Lower lobe of right lung (tissue), 2 donors: ENCODE results near the gene TRIP12. TPM values are rescaled to one million over a fixed set of nuclear protein-coding genes. Genes with fewer than 3 reads are reported as not detected.
"Not testable (repeated sequence)": the region's sequence is repeated elsewhere in the genome, so short reads cannot be mapped to it uniquely, and the experiment has no call there.

Experiments
- ATAC-seq, 2 donors: fragments of 200-7000 bp; cut with Tn5 transposase; one replicate each; pipeline ENCODE4 v1.9.1; 2020 to 2022; ENCODE audit warnings: mild to moderate bottlenecking in 2 of 2, moderate library complexity in 2 of 2
- DNase-seq: peaks from one replicate; pipeline ENCODE4 v3.0.0-alpha.2; 2020
- H3K27ac ChIP-seq: fragments of 200-600 bp; one replicate; pipeline ENCODE4 v1.8.0; 2022
- H3K27me3 ChIP-seq: fragments of 200-600 bp; one replicate; pipeline ENCODE4 v1.8.0; 2022; ENCODE audit warnings: low read depth
- H3K36me3 ChIP-seq: fragments of 200-600 bp; one replicate; pipeline ENCODE4 v1.8.0; 2022; ENCODE audit warnings: mild to moderate bottlenecking
- H3K4me1 ChIP-seq: fragments of 200-600 bp; one replicate; pipeline ENCODE4 v1.8.0; 2022
- H3K4me3 ChIP-seq: fragments of 200-600 bp; one replicate; pipeline ENCODE4 v1.8.0; 2022; ENCODE audit warnings: mild to moderate bottlenecking
- H3K9me3 ChIP-seq: fragments of 200-600 bp; one replicate; pipeline ENCODE4 v1.8.0; 2022
- intact Hi-C: fragments of 100-400 bp; cut with DNase I; formaldehyde crosslinking; loops from one replicate; pipeline ENCODE4 v1.11.0; 2022
- total RNA-seq: library from RNA; stranded (reverse); fragmentation: NEBNext Ultra II Directional; extraction: Animal tissue kit (Norgen Biotek cat#: 25700); gene quantifications from one replicate; pipeline ENCODE4 v1.2.1, GENCODE V29; 2021
- TF ChIP-seq, protein P1 (sequence below): fragments of 200-600 bp; IDR thresholded peaks from one replicate; pipeline ENCODE4 v1.8.0; 2022; ENCODE audit warnings: antibody characterized with exemption, mild to moderate bottlenecking
- donor health status: DM: no; HTN: yes; CAD: no; lungs with severe emphysema.

Gene TRIP12
- total RNA-seq, 1 donor from 2014 or later = 229 TPM

DNA sequence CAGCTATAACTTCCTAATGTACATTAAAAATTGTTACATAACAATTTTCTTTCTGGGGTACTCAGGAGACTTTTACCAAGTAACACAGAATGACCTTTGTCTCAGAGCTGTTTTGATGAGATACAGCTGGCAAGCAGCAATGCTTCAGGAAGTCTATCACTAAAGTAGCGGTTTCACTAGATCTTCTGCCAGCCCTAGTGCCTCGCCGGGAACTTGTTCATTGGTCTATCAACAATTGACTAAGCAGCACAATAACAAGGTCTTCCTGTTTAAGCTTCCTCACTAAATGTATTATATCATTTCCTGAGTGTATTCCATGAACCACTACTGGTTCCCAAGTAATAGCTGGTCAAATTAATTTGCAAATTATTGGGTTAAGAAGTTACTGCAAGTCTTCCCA is 69.2 kb downstream of the TRIP12 start:
- Histone ChIP-seq H3K27me3 (no peaks in the 10 kb centered on the region), H3K4me3 (no peak overlapping the region), H3K4me1 (peaks cover 28% of the 10 kb centered on the region), H3K27ac (no peak overlapping the region), H3K36me3 (peaks cover 26% of the 10 kb centered on the region), H3K9me3 (no peaks in the 10 kb centered on the region)
- ATAC-seq = peak; percentile 58 to 59
- intact Hi-C loops = no loop called here
- TF ChIP-seq, protein P1, sequence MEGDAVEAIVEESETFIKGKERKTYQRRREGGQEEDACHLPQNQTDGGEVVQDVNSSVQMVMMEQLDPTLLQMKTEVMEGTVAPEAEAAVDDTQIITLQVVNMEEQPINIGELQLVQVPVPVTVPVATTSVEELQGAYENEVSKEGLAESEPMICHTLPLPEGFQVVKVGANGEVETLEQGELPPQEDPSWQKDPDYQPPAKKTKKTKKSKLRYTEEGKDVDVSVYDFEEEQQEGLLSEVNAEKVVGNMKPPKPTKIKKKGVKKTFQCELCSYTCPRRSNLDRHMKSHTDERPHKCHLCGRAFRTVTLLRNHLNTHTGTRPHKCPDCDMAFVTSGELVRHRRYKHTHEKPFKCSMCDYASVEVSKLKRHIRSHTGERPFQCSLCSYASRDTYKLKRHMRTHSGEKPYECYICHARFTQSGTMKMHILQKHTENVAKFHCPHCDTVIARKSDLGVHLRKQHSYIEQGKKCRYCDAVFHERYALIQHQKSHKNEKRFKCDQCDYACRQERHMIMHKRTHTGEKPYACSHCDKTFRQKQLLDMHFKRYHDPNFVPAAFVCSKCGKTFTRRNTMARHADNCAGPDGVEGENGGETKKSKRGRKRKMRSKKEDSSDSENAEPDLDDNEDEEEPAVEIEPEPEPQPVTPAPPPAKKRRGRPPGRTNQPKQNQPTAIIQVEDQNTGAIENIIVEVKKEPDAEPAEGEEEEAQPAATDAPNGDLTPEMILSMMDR = no peak
- DNase-seq = no peak

DNA sequence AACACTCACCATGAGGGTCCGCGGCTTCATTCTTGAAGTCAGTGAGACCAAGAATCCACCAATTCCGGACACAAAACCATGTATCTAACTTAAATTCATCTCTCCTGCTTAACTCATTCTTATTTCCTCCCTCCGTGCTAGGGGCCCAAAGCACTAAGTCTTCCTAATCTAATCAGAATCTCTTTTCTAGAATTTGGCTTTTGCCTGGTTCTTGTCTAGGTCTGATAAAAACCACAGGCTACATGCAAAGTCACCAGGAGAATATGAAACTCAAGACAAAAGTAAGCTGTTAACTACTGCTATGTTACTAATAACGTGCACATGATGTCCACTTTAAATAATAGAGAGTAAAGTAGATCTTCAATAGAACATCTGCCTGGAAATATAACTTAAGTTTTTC is 69.9 kb downstream of the TRIP12 start:
- H3K9me3 ChIP-seq = no peaks in the 10 kb centered on the region
- intact Hi-C loops = no loop called here
- TF ChIP-seq, protein P1 = no peak
- no peak overlapping the region for H3K27ac ChIP-seq
- DNase-seq (no peak), ATAC-seq (no peak)
- peaks cover 20% of the 10 kb centered on the region for H3K36me3 ChIP-seq
- H3K27me3 ChIP-seq = no peaks in the 10 kb centered on the region
- H3K4me1 ChIP-seq = peaks cover 28% of the 10 kb centered on the region
- no peak overlapping the region for H3K4me3 ChIP-seq

- ATAC-seq, DNase-seq, intact Hi-C loops, H3K27me3 ChIP-seq, H3K4me3 ChIP-seq, H3K27ac ChIP-seq, H3K9me3 ChIP-seq: not testable (repeated sequence)
- Histone ChIP-seq H3K36me3 (peaks cover 11% of the 10 kb centered on the region), H3K4me1 (peaks cover 28% of the 10 kb centered on the region)
Observed at GRCh38 chr2:229850355-229851275, 71.2 kb downstream of the TRIP12 start.

GRCh38 chr2:229849073-229849472 is 72.7 kb downstream of the TRIP12 start:
- no peak for DNase-seq
- no peak overlapping the region for H3K27ac ChIP-seq
- TF ChIP-seq, protein P1 = no peak
- peaks cover 10% of the 10 kb centered on the region for H3K36me3 ChIP-seq
- intact Hi-C loops = no loop called here
- no peaks in the 10 kb centered on the region for H3K27me3 ChIP-seq
- ATAC-seq = no peak
- H3K4me3 ChIP-seq = no peak overlapping the region
- peaks cover 35% of the 10 kb centered on the region for H3K4me1 ChIP-seq
- H3K9me3 ChIP-seq = no peaks in the 10 kb centered on the region

GRCh38 chr2:229843613-229844012 is 78.2 kb downstream of the TRIP12 start:
- H3K9me3 ChIP-seq = no peaks in the 10 kb centered on the region
- H3K4me3 ChIP-seq = no peak overlapping the region
- no peak overlapping the region for H3K27ac ChIP-seq
- intact Hi-C loops = no loop called here
- H3K36me3 ChIP-seq = peaks cover 30% of the 10 kb centered on the region
- TF ChIP-seq, protein P1 = no peak
- H3K27me3 ChIP-seq = no peaks in the 10 kb centered on the region
- ATAC-seq (no peak), DNase-seq (no peak)
- H3K4me1 ChIP-seq = peaks cover 11% of the 10 kb centered on the region

GRCh38 chr2:229838729-229839128 is 83.1 kb downstream of the TRIP12 start:
- TF ChIP-seq, protein P1 = no peak
- no peak for DNase-seq
- no peaks in the 10 kb centered on the region for H3K9me3 ChIP-seq
- H3K27me3 ChIP-seq = no peaks in the 10 kb centered on the region
- no peak overlapping the region for H3K4me3 ChIP-seq
- H3K36me3 ChIP-seq = peaks cover 76% of the 10 kb centered on the region
- intact Hi-C loops = no loop called here
- ATAC-seq = no peak
- no peak overlapping the region for H3K27ac ChIP-seq
- no peaks in the 10 kb centered on the region for H3K4me1 ChIP-seq
